ENCODE measurements around the gene GABARAPL2.
"Not testable (repeated sequence)": the region's sequence is repeated elsewhere in the genome, so short reads cannot be mapped to it uniquely, and the experiment has no call there.

Gene GABARAPL2

DNA sequence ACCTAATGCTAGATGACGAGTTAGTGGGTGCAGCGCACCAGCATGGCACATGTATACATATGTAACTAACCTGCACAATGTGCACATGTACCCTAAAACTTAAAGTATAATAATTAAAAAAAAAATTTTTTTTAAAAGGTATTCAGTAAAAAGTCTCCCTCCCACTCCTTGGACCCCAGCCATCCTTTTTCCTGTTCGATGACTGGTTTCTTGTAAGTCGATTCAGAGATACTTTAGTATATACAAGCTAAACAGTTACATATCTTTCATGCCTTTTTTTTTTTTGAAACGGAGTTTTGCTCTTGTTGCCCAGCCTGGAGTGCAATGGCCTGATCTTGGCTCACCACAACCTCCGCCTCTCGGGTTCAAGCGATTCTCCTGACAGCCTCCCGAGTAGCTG is 25.7 kb downstream of the GABARAPL2 start:
- not testable (repeated sequence) for DNase-seq

GRCh38 chr16:75593308-75593707 is 27.1 kb downstream of the GABARAPL2 start:
- DNase-seq: no peak

DNA sequence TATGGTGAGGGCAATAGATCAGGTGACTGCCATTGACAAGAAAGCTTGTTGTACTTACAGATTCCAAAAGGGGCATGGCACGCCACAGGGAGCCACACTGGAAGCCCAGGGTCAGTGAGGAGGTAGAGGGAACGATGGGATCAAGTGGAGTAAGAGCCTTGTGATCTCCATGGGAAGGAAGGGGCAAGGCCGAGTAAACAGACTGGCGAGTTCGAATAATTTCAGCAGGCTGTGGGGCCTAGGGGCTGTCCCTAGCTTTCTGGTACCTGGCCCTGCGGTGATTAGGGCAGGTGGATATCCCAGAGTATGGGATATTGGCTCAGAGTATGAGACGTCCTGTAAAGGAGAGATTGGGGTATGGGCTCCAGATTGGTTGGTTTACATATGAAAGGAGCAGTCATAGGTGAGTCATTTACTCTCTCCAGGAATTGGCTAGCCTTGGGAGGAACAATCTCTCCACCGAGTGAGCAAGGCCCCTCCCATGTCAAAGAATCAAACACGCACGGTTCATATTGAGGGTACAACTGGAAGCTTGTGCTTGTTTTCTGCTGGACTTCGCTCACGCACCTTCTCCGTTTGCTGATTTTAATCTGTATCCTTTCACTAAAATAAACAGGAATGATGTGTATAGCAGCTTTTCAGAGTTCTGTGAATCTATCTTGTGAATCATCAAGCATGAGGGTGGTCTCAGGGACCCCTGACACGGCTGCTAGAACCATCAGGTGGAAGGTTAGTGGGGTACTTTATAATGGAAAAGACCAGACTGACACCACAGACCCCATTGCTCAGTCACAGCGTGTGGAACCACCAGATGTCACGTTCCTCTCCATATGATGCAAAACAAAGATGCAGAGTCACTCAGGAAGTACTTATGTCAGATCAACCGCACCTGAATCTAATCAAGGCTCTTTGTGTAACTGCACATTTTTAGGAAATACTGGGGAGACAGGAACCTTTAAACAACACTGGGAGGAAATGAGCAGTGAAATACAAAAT is 27.9 kb downstream of the GABARAPL2 start:
- DNase-seq: no peak

- no peak for DNase-seq
Observed at GRCh38 chr16:75599452-75600277, 33.5 kb downstream of the GABARAPL2 start.

DNA sequence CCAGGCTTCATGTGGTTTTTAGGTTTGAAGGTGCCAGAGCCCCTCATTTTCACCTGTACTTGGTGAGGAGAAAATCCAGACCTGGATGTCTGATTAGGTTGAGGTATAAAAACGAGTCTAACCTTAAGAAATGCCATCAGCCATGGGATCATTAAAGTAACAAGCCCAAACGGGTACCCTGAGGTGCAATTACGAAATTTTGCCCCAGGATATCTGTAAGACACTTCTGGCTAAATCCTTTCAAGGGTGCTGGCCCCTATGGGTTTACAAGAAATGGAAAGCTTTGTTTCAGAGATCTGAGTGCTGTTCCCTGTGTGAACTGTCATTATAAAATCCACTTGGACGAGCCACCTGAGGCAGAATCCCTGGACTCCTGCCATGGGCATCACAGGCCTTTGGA is 37.1 kb downstream of the GABARAPL2 start:
- no peak for DNase-seq

- no peak for DNase-seq
Observed at GRCh38 chr16:75606507-75606906, 40.3 kb downstream of the GABARAPL2 start.

- DNase-seq: no peak
Observed at GRCh38 chr16:75614066-75614897, 48.1 kb downstream of the GABARAPL2 start.

DNA sequence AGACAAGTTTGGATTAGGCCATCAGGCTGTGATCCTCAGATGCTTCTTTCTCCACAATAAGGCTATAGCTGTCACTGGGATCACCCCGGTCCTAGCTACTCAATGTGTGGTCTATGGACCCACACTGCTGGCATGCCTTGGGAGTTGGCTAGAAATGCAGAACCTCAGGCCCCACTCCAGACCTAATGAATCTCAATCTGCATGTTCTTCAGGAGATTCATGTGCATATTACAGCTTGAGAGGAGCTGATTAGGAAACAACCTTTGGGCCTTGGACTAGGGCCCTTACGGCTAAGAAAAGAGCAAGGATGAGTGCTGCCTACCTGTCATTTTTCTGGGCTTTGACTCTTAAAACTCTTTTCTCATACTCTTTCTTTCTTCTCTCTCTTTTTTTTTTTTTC is 49.4 kb downstream of the GABARAPL2 start:
- no peak for DNase-seq

DNA sequence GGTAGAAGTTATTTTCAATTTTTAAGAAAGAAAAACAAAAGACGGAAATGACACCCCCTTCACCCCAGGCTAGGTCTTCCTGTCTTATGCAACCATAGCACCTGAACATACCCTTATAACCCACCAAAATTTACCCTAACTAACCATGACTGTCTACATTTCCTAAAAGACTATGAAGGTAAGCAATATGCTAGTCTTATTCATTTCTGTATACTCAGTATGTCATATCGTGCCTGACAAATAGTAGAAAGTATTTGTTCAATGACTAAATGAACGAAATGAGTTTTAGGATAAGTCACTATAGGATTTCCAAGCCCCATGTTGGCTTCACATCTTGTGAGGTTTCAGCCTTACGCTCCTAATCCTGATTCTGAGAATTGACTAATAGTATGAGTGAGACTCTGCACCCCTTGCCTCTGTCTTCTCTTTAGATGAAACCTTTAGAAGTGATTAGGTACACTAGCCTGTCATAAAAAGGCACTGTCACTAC is 50.4 kb downstream of the GABARAPL2 start:
- peak; percentile 56 for DNase-seq

DNA sequence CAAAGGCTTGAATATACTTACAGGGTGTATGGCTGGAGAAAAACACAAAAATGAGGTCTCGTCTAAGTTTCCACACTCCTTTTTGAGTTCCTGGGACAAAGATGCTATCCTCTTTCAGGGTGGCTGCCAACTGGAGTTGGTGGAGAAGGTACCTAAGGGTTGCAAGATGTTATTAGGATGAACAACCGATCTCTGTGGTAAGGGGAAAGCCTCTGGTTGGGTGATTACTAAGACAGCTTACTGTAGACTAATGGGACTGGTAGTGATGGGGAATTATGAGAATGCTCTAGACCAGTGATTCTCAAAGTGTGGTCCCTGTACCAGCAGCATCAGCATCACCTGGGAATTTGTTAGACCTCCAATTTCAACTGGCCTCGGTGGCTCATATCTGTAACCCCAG is 50.9 kb downstream of the GABARAPL2 start:
- no peak for DNase-seq

DNA sequence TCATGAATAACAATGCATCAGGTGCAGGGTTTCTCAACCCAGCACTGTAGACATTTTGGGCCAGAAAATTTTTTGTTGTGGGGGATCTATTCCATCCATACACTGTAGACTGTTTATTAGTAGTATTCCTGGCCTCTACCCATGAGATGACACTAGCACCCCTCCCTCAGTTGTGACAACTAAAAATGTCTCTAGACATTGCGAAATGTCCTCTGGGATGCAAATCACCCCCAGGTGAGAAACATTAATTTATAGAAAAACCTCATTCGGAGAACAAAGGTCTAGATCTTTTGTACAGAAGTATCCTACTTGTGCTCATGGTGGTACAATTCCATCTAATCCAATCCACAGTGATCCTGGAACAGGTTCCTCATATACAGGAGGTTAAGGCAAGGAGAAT is 52.6 kb downstream of the GABARAPL2 start:
- no peak for DNase-seq

DNA sequence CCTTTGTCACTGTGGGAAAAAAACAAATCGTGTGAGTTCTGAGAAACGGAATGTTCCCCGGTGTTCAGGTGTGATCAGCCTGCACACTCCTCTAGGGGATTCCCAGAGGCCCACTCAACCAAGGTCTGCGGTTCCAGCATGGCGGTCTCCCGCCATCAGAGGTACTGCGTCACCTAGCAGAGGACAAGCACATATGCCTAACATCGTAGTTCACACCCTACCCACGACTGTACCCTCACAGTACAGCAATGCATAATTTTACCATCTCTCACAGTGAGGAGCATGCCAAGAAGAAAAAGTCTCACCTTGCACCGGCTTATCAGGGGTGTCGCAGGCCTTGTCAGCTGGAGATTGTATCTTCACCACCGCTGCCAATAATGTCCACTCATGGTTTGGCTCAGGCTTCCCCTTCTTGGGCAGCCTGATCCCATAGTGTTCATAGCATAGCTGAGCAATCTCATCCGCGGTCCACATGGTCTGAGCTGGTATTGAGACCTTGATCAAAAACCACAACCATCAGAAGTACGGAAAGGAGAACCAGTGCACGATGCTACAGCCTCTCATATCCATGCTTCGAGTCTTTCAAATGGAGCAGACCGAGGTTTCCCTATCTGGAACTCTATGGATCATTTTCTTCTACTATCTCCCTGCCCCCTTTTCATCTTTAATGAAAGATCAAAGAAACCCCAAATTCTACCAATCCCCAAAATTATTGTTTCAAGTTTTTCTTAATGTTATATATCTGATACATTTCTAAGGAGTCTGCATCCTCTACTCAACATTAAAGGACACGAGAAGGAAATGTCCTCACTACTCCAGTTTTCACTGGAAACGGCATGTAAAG is 54.4 kb downstream of the GABARAPL2 start:
- DNase-seq: peak; percentile 84

- DNase-seq: peak; percentile 56
Observed at GRCh38 chr16:75621170-75621477, 54.9 kb downstream of the GABARAPL2 start.

DNA sequence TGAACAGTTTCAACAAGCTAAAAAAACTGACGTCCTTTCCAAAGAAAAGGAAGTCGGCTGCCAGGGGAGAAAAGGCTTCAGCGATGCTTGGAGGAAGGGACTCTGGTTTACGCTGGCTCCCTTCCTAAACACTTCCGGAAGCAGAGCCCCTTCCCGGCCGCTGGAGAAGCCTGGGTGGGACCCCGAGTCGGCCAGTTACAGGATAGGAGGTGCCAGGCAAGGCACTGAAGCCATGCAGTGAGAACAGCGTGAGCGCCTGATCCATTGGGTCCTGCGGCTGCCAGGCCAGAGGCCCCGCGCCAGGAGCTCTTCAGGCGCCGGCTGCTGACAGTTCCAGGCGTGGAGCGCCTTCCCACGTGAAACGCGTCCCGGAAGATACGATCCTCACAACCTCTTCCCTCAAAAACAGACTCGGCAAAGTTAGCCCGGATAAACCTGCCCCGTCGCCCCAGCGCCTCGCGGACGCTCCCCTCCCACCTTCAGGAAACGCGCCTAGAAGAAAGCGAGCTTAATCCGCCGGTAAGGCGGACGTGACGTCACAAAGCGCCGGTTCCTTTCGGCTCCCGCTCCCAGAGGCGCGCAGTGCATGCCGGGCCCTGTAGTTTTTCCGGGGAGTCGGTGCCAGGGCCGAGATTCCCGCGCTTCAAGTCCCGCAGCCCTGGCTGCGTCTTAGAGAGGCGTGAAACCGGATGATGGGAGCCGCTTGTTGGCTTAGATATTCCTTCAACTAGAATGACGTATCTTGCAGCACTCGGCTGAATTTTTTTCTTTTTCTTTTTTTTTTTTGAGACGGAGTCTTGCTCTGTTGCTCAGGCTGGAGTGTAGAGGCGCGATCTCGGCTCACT is 56.8 kb downstream of the GABARAPL2 start, which contains the start of gene ADAT1:
Gene ADAT1, minus strand, starts transcription at position 521 of the 845 bp plus-strand sequence. CDS start 2,482 bp downstream, outside the sequence.
- DNase-seq: peak; percentile 98

GRCh38 chr16:75624921-75625334 is 58.7 kb downstream of the GABARAPL2 start:
- DNase-seq: no peak

DNA sequence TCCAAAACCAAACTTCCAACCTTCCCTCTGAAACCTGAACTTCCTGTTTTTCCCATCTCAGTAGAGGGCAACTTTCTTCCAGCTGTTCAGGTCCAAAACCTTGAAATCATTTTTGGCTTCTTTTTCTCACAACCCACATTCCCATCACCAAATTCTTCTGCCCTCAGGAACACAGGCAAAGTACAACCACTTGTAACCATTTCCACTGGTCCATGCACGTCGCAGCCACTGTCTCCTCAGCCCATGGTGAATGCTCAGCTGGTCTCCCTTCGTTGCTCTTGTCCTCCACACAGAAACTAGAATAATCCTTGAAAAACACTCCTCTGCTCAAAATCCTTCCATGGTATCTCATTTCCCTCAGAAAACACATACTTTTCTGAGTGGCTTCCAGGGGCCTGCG is 60.6 kb downstream of the GABARAPL2 start:
- no peak for DNase-seq
